Neuronal stem cell (in vitro differentiated cells): ENCODE data around the gene NDUFAB1.
"Not testable (repeated sequence)": the region's sequence is repeated elsewhere in the genome, so short reads cannot be mapped to it uniquely, and the experiment has no call there.

Experiments used
- DNase-seq: peaks from one replicate; pipeline ENCODE4 v3.0.0-alpha.2; 2013; ENCODE audit warnings: low spot score
- H2AFZ ChIP-seq: one replicate; pipeline ENCODE4 v1.6.1; 2013; ENCODE audit warnings: mild to moderate bottlenecking, low read length, inconsistent platforms
- H2AK5ac ChIP-seq: 2 replicates; pipeline ENCODE4 v1.6.1; 2013; ENCODE audit warnings: low read depth, mild to moderate bottlenecking, inconsistent platforms, low read length, moderate library complexity, mixed read lengths
- H2BK120ac ChIP-seq: 2 replicates; pipeline ENCODE4 v1.6.1; 2013; ENCODE audit warnings: low read depth, mild to moderate bottlenecking, inconsistent platforms, low read length, moderate library complexity, mixed read lengths
- H2BK12ac ChIP-seq: one replicate; pipeline ENCODE4 v1.6.1; 2013; ENCODE audit warnings: low read length, inconsistent platforms
- H2BK15ac ChIP-seq: 2 replicates; pipeline ENCODE4 v1.6.1; 2013; ENCODE audit warnings: mild to moderate bottlenecking, low read length, inconsistent platforms, mixed read lengths
- H2BK5ac ChIP-seq: one replicate; pipeline ENCODE4 v1.6.1; 2013; ENCODE audit warnings: inconsistent platforms, mild to moderate bottlenecking, low read length, moderate library complexity
- H3K14ac ChIP-seq: one replicate; pipeline ENCODE4 v1.6.1; 2013; ENCODE audit warnings: low read length, inconsistent platforms
- H3K18ac ChIP-seq: 2 replicates; pipeline ENCODE4 v1.6.1; 2013; ENCODE audit warnings: low read length, inconsistent platforms
- H3K23ac ChIP-seq: 2 replicates; pipeline ENCODE4 v1.6.1; 2013; ENCODE audit warnings: low read depth, mild to moderate bottlenecking, mixed read lengths, low read length, inconsistent platforms; ENCODE audit not compliant: poor library complexity
- H3K27ac ChIP-seq: replicated peaks from 3 replicates; pipeline ENCODE4 v1.5.1; 2013; ENCODE audit warnings: low read length, inconsistent platforms
- H3K27me3 ChIP-seq, 3 experiments: 2 replicates each; pipeline ENCODE4 v1.6.1; 2013; ENCODE audit warnings: low read length in 3 of 3, mild to moderate bottlenecking in 2 of 3, inconsistent platforms in 1 of 3, low read depth in 1 of 3, mixed read lengths in 1 of 3, moderate library complexity in 1 of 3; ENCODE audit not compliant: control insufficient read depth in 3 of 3, insufficient read depth in 3 of 3
- H3K36me3 ChIP-seq, 2 donors: replicated peaks in 1 of 2; 2 replicates each; pipeline ENCODE4 v1.6.1; 2013; ENCODE audit warnings: low read length in 2 of 2; ENCODE audit not compliant: control insufficient read depth in 2 of 2, insufficient read depth in 2 of 2
- H3K4ac ChIP-seq: 2 replicates; pipeline ENCODE4 v1.6.1; 2013; ENCODE audit warnings: inconsistent platforms, mild to moderate bottlenecking, low read length, moderate library complexity
- H3K4me1 ChIP-seq, 2 donors: 1 replicate in 1 of 2; 2 replicates in 1 of 2; pipeline ENCODE4 v1.6.1; 2013; ENCODE audit warnings: low read length in 2 of 2, low read depth in 1 of 2; ENCODE audit not compliant: control insufficient read depth in 2 of 2, insufficient read depth in 1 of 2
- H3K4me2 ChIP-seq: one replicate; pipeline ENCODE4 v1.6.1; 2013; ENCODE audit warnings: mild to moderate bottlenecking, low read length, inconsistent platforms; ENCODE audit not compliant: insufficient read depth, poor library complexity, severe bottlenecking
- H3K4me3 ChIP-seq, 2 donors: 2 replicates each; pipeline ENCODE4 v1.5.1; 2013; ENCODE audit warnings: low read length in 2 of 2, mild to moderate bottlenecking in 2 of 2, inconsistent platforms in 1 of 2, moderate library complexity in 1 of 2
- H3K79me1 ChIP-seq: one replicate; pipeline ENCODE4 v1.6.1; 2013; ENCODE audit warnings: low read depth, mild to moderate bottlenecking, inconsistent platforms, low read length, moderate library complexity
- H3K9ac ChIP-seq: one replicate; pipeline ENCODE4 v1.6.1; 2013; ENCODE audit warnings: mild to moderate bottlenecking, low read depth, low read length, inconsistent platforms; ENCODE audit not compliant: poor library complexity
- H3K9me3 ChIP-seq, 2 donors: replicated peaks in 1 of 2; 2 replicates each; pipeline versions ENCODE3 to v1.6.1; 2013; ENCODE audit warnings: low read length in 2 of 2, mild to moderate bottlenecking in 2 of 2, inconsistent platforms in 1 of 2, low read depth in 1 of 2, mixed read lengths in 1 of 2, moderate library complexity in 1 of 2; ENCODE audit not compliant: control insufficient read depth in 2 of 2, insufficient read depth in 1 of 2
- H4K8ac ChIP-seq: one replicate; pipeline ENCODE4 v1.6.1; 2013; ENCODE audit warnings: low read depth, mild to moderate bottlenecking, inconsistent platforms, low read length, moderate library complexity
- H4K91ac ChIP-seq: one replicate; pipeline ENCODE4 v1.6.1; 2013; ENCODE audit warnings: low read length, low read depth, mild to moderate bottlenecking, inconsistent platforms; ENCODE audit not compliant: poor library complexity
- WGBS, 2 donors: extraction: QIAGEN DNeasy Blood & Tissue Kit; methylation state at CpG; one replicate each; pipeline ENCODE4 v1.1.7; 2013; ENCODE audit warnings: missing lambda C conversion rate in 2 of 2, mixed read lengths in 1 of 2; ENCODE audit not compliant: insufficient read length in 2 of 2, insufficient replicate concordance in 1 of 2; ENCODE audit errors: extremely low coverage in 2 of 2; 5-methylcytosine and 5-hydroxymethylcytosine counted together

NDUFAB1 gene

GRCh38 chr16:23587726-23588125 is 8.4 kb downstream of the NDUFAB1 start:
- Histone ChIP-seq H3K9me3 (no peaks in the 10 kb centered on the region), H3K27ac (no peak overlapping the region), H3K18ac (no peak overlapping the region), H3K4me2 (no peak overlapping the region), H2AK5ac (no peak overlapping the region), H3K27me3 (no peaks in the 10 kb centered on the region), H2BK120ac (no peak overlapping the region), H3K9ac (no peak overlapping the region), H3K4me1 (no peaks in the 10 kb centered on the region), H2AFZ (no peak overlapping the region), H2BK12ac (no peak overlapping the region), H4K8ac (no peak overlapping the region), H2BK5ac (no peak overlapping the region), H4K91ac (no peak overlapping the region), H3K79me1 (peaks cover 6% of the 10 kb centered on the region), H3K23ac (no peak overlapping the region), H2BK15ac (no peak overlapping the region), H3K14ac (no peak overlapping the region), H3K4me3 (no peak overlapping the region), H3K4ac (no peak overlapping the region), H3K36me3 (peaks cover 33 to 84% of the 10 kb centered on the region in 2 donors)
- WGBS, 2 donors, result no CpG with 5 or more reads among the region's 5 CpGs
- DNase-seq, result no peak

GRCh38 chr16:23584186-23585076 is 11.7 kb downstream of the NDUFAB1 start:
- H2AK5ac ChIP-seq, result no peak overlapping the region

DNA sequence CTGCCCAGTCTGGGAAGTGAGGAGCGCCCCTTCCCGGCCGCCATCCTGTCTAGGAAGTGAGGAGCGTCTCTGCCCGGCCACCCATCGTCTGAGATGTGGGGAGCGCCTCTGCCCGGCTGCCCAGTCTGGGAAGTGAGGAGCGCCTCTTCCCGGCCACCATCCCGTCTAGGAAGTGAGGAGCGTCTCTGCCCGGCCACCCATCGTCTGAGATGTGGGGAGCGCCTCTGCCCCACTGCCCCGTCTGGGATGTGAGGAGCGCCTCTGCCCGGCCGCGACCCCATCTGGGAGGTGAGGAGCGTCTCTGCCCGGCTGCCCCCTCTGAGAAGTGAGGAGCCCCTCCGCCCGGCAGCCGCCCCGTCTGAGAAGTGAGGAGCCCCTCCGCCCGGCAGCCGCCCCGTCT is 12.8 kb downstream of the NDUFAB1 start:
- H3K23ac ChIP-seq, H3K4me3 ChIP-seq, H3K4ac ChIP-seq, H3K14ac ChIP-seq, DNase-seq, H3K9me3 ChIP-seq, H3K27me3 ChIP-seq, H2AFZ ChIP-seq, H3K18ac ChIP-seq, H3K79me1 ChIP-seq, H2BK15ac ChIP-seq, H2BK120ac ChIP-seq, H2AK5ac ChIP-seq, H4K8ac ChIP-seq, H4K91ac ChIP-seq, H3K27ac ChIP-seq, H3K4me1 ChIP-seq, H3K4me2 ChIP-seq, H2BK5ac ChIP-seq, H2BK12ac ChIP-seq, H3K9ac ChIP-seq: not testable (repeated sequence)
- no CpG with 5 or more reads among the region's 30 CpGs for WGBS, 2 donors
- peaks cover 29 to 81% of the 10 kb centered on the region in 2 donors for H3K36me3 ChIP-seq

More at GRCh38 chr16:23584186-23585076, 11.7 kb downstream of the NDUFAB1 start:
- Histone ChIP-seq H3K27ac (no peak overlapping the region), H3K18ac (no peak overlapping the region), H3K4me2 (no peak overlapping the region), H2BK120ac (no peak overlapping the region), H3K36me3 (peaks cover 25 to 81% of the 10 kb centered on the region in 2 donors), H3K4me1 (no peaks in the 10 kb centered on the region), H3K9me3 (no peaks in the 10 kb centered on the region), H2BK15ac (no peak overlapping the region), H4K91ac (no peak overlapping the region), H2AFZ (no peak overlapping the region), H4K8ac (no peak overlapping the region), H3K4ac (no peak overlapping the region), H3K27me3 (no peaks in the 10 kb centered on the region), H3K79me1 (peaks cover 2% of the 10 kb centered on the region), H3K14ac (no peak overlapping the region), H3K23ac (no peak overlapping the region), H2BK5ac (no peak overlapping the region), H2BK12ac (no peak overlapping the region), H3K4me3 (no peak overlapping the region), H3K9ac (no peak overlapping the region)
- DNase-seq, result no peak
- no CpG with 5 or more reads among the region's 14 CpGs for WGBS, 2 donors

DNA sequence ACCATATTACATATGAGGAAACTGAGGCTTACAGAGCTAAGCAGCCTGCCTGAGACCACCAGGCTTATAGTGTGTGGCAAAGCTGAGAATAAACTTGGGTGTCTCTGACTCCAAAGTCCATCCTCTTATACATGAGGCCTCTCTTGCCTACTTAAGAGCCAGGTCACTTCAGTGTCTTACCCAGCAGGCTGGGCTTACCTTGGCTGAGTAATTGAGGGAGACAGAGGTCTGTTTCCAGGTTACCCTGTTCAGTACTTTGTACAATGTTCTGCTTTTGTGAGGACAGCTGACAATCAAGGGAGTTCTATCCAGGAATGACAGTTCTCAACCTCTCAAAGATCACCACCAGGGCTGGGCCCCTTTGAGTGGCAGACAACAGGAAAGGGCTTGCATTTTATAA is 14.4 kb downstream of the NDUFAB1 start:
- Histone ChIP-seq H2BK5ac (no peak overlapping the region), H4K91ac (no peak overlapping the region), H2BK12ac (no peak overlapping the region), H3K4ac (no peak overlapping the region), H3K4me2 (no peak overlapping the region), H3K36me3 (peaks cover 29 to 77% of the 10 kb centered on the region in 2 donors), H3K18ac (no peak overlapping the region), H3K27me3 (no peaks in the 10 kb centered on the region), H3K27ac (no peak overlapping the region), H3K23ac (no peak overlapping the region), H2AK5ac (no peak overlapping the region), H3K9ac (no peak overlapping the region), H3K4me1 (no peaks in the 10 kb centered on the region), H2BK15ac (no peak overlapping the region), H2BK120ac (no peak overlapping the region), H3K4me3 (no peak overlapping the region), H3K79me1 (no peaks in the 10 kb centered on the region), H3K14ac (no peak overlapping the region), H3K9me3 (no peaks in the 10 kb centered on the region), H4K8ac (no peak overlapping the region), H2AFZ (no peak overlapping the region)
- no peak for DNase-seq
